Activated CD4-positive, alpha-beta T cell treated with anti-CD3 and anti-CD28 coated beads, Interleukin-2, amount 10 ng/mL, durations not matched to agents 24 days and 14 days (primary cell): ENCODE results near the gene ARHGAP11B. TPM values are rescaled to one million over a fixed set of nuclear protein-coding genes. Genes with fewer than 3 reads are reported as not detected.
"Not testable (repeated sequence)": the region's sequence is repeated elsewhere in the genome, so short reads cannot be mapped to it uniquely, and the experiment has no call there.

ENCODE experiments used
- DNase-seq: peaks from one replicate; pipeline ENCODE4 v3.0.0; 2022
- H3K27ac Mint-ChIP-seq: one replicate; pipeline ENCODE4 v1.8.0; 2022; ENCODE audit warnings: mild to moderate bottlenecking, mixed read lengths
- H3K27me3 Mint-ChIP-seq: one replicate; pipeline ENCODE4 v1.8.0; 2022; ENCODE audit warnings: mixed read lengths
- H3K36me3 Mint-ChIP-seq: one replicate; pipeline ENCODE4 v1.8.0; 2022; ENCODE audit warnings: low read depth, mild to moderate bottlenecking, mixed read lengths
- H3K4me1 Mint-ChIP-seq: one replicate; pipeline ENCODE4 v1.8.0; 2021; ENCODE audit warnings: mixed read lengths
- H3K4me3 Mint-ChIP-seq: one replicate; pipeline ENCODE4 v1.8.0; 2022; ENCODE audit warnings: mild to moderate bottlenecking, moderate library complexity, mixed read lengths
- H3K9me3 Mint-ChIP-seq: one replicate; pipeline ENCODE4 v1.8.0; 2021; ENCODE audit warnings: mixed read lengths
- intact Hi-C: fragments of 100-400 bp; cut with micrococcal nuclease; formaldehyde crosslinking; loops from one replicate; pipeline ENCODE4 v1.15.1; 2023
- total RNA-seq: library from RNA; stranded (reverse); gene quantifications from 2 replicates; pipeline ENCODE4 v1.2.3, GENCODE V29; 2022

Gene ARHGAP11B

DNA sequence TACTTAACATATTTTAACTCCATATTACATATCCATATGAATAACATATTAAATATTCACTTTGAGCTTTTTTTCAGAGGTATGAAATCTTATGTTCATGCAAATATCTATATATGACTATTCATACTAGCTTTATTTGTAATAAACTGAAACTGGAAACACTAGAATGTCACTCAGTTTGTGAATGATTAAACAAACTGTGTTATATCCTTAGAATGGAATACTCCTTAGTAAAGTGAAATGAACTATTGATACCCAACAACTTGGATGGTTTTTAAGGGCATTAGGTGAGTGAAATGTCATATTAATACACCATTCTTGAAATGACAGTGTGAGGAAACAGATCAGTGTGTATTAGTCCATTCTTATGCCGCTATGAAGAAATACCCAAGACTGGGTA, 45.4 kb downstream of the ARHGAP11B start:
- H3K4me1 Mint-ChIP-seq, result peaks cover 15% of the 10 kb centered on the region
- H3K27me3 Mint-ChIP-seq, result no peaks in the 10 kb centered on the region
- no peaks in the 10 kb centered on the region for H3K9me3 Mint-ChIP-seq
- intact Hi-C loops, result no loop called here
- H3K27ac Mint-ChIP-seq, result peak overlapping the region; percentile 1
- no peak overlapping the region for H3K4me3 Mint-ChIP-seq
- DNase-seq, result no peak
- peaks cover 51% of the 10 kb centered on the region for H3K36me3 Mint-ChIP-seq

DNA sequence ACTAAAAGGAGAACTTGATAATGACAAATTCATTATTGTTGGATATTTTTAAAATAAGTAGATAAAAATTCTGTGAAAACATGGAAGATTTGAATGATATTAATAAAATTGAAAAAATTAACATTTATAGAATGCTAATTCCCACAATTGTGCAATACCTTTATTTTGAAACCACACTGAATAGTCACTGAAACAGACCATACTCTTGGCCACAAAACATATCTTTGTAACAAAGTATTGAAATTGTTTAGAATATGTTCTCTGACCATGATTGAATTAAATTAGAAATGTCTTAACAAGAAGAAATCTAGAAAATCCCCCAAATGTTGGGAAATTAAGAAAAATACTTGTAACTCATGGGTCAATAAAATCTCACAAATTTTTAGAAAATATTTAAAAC, 49.2 kb downstream of the ARHGAP11B start:
- no peak for DNase-seq
- peaks cover 45% of the 10 kb centered on the region for H3K36me3 Mint-ChIP-seq
- H3K9me3 Mint-ChIP-seq, result no peaks in the 10 kb centered on the region
- H3K4me1 Mint-ChIP-seq, result peaks cover 7% of the 10 kb centered on the region
- no peak overlapping the region for H3K27ac Mint-ChIP-seq
- intact Hi-C loops, result no loop called here
- no peaks in the 10 kb centered on the region for H3K27me3 Mint-ChIP-seq
- H3K4me3 Mint-ChIP-seq, result no peak overlapping the region

- intact Hi-C loops, H3K4me1 Mint-ChIP-seq, H3K9me3 Mint-ChIP-seq, H3K27me3 Mint-ChIP-seq, H3K4me3 Mint-ChIP-seq: not testable (repeated sequence)
- peak; percentile 54 for DNase-seq
- Mint-ChIP-seq H3K36me3 (peaks cover 40% of the 10 kb centered on the region), H3K27ac (peak overlapping the region; percentile 57)
Observed at GRCh38 chr15:30675891-30676290, 50.0 kb downstream of the ARHGAP11B start.

DNA sequence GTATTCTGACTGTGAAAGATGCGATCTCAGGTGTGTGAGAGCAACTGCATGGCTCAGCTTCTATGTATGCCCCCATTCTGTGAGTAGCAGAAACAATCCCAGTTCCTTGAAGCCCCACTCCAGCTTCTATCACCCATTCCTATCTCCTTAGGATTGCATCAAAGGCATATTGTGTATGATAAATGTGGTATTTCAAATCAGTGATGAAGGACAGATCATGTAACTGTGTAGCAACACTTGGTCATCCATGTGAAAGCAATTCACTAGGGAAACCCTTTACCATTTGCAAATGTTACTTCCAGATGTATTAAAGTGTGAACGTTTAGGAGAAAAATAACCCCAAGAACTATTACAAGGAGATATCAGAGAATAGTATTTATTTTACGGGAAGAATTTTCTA, 55.1 kb downstream of the ARHGAP11B start:
- H3K9me3 Mint-ChIP-seq, DNase-seq, intact Hi-C loops, H3K27ac Mint-ChIP-seq, H3K4me1 Mint-ChIP-seq, H3K27me3 Mint-ChIP-seq, H3K4me3 Mint-ChIP-seq: not testable (repeated sequence)
- H3K36me3 Mint-ChIP-seq, result peaks cover 24% of the 10 kb centered on the region

DNA sequence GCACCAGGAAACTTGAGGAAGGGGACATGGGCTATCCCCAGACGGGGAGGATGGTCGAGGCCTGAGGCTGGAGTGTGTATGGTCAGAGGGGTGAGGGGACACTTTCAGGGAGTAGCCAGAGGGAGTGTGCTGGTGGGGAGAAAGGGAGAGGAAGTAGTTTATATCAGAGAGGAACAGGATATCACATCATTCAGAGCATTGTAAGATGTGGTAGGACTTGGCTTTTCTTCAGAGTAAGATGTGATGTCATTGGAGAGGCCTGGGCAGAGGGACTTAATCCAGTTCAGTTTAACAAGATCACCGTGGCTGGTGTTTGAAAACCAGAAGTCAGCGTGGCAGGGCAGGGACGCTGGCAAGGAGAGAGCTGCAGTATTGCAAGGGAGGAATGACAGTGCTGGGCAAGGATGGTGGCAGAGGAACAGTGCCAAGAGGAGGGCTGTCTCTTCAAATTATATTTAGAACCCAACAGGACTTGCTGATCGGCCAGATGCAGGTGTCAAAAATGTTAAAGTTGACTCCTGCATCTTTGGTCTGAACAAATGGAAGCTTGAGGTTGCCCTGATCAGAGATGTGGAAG, 59.9 kb downstream of the ARHGAP11B start:
- H3K27me3 Mint-ChIP-seq, H3K4me1 Mint-ChIP-seq, H3K9me3 Mint-ChIP-seq, intact Hi-C loops: not testable (repeated sequence)
- Mint-ChIP-seq H3K4me3 (peak overlapping the region; percentile 14), H3K36me3 (peaks cover 23% of the 10 kb centered on the region), H3K27ac (peak overlapping the region; percentile 53)
- DNase-seq, result peak; percentile 55

GRCh38 chr15:30686651-30687050, 60.7 kb downstream of the ARHGAP11B start:
- H3K27me3 Mint-ChIP-seq, intact Hi-C loops, H3K9me3 Mint-ChIP-seq, H3K4me3 Mint-ChIP-seq, H3K4me1 Mint-ChIP-seq, H3K27ac Mint-ChIP-seq: not testable (repeated sequence)
- DNase-seq, result peak; percentile 17
- H3K36me3 Mint-ChIP-seq, result peaks cover 21% of the 10 kb centered on the region

Other genes with a start within 250 kb of the ARHGAP11B start
- not detected in 2 replicates for gene CHRFAM7A, start 232.6 kb upstream of the ARHGAP11B start, total RNA-seq
- 1.3 and 1.5 TPM in 2 replicates for gene GOLGA8R, start 211.9 kb upstream of the ARHGAP11B start, total RNA-seq
- gene GOLGA8Q, start 74.1 kb upstream of the ARHGAP11B start, total RNA-seq, result 0.77 TPM in 1 of 2 replicates, not detected in the other
- gene GOLGA8H, start 22.1 kb upstream of the ARHGAP11B start, total RNA-seq, result 0.12 TPM in 1 of 2 replicates, not detected in the other